ENCODE measurements around the gene SUGCT. TPM values are rescaled to one million over a fixed set of nuclear protein-coding genes. Genes with fewer than 3 reads are reported as not detected.

Gene SUGCT
- total and polyA plus RNA-seq, 9 of the 15 experiments (the other 6 are each of a cell fraction or from before 2014, with no cell fraction given): 0.58 to 2.5 (median 1.4) TPM

GRCh38 chr7:40612298-40612697 lies 477.5 kb downstream of the SUGCT start (continued):
- TF ChIP-seq CUX1 (CRISPR knock-in tag; IDR thresholded peaks at IDR 0.05): no peak
- TF ChIP-seq ZKSCAN1 (IDR thresholded peaks at IDR 0.05; ENCODE audit: low read depth, low read length): no peak
- no peak for TF ChIP-seq KDM2B (CRISPR knock-in tag; IDR thresholded peaks at IDR 0.05)
- no peak for TF ChIP-seq TSHZ1 (CRISPR knock-in tag; IDR thresholded peaks at IDR 0.05)
- TF ChIP-seq E2F6 (IDR thresholded peaks at IDR 0.05; ENCODE audit: borderline replicate concordance in 1 of 2, extremely low read depth in 1 of 2, insufficient read depth in 1 of 2, insufficient read length in 1 of 2, low read depth in 1 of 2, low read length in 1 of 2, poor library complexity in 1 of 2, severe bottlenecking in 1 of 2): no peak

Measured in K562 (cell line).